ENCODE data around the gene EIF5A. TPM values are rescaled to one million over a fixed set of nuclear protein-coding genes. Genes with fewer than 3 reads are reported as not detected.

The EIF5A gene
- total RNA-seq, 1 donor from 2014 or later = 295 TPM

GRCh38 chr17:7282752-7283321, 24.6 kb upstream of the EIF5A start:
- intact Hi-C loops (cut with DNase I) = no loop called here
- DNase-seq (no peak), ATAC-seq (ENCODE audit: poor library complexity) (peak; percentile 0)

GRCh38 chr17:7283471-7284216, 23.8 kb upstream of the EIF5A start:
- ATAC-seq (ENCODE audit: poor library complexity) (no peak), DNase-seq (no peak)
- intact Hi-C loops (cut with DNase I) = no loop called here

- DNase-seq (no peak), ATAC-seq (ENCODE audit: poor library complexity) (no peak)
- intact Hi-C loops (cut with DNase I) = no loop called here
These were observed 22.5 kb upstream of the EIF5A start for GRCh38 chr17:7284911-7285310.

- no peak for ATAC-seq (ENCODE audit: poor library complexity)
- no peak for DNase-seq
- intact Hi-C loops (cut with DNase I) = no loop called here
These were observed 21.7 kb upstream of the EIF5A start for GRCh38 chr17:7285679-7286078.

- ATAC-seq (ENCODE audit: poor library complexity) = peak; percentile 16
- intact Hi-C loops (cut with DNase I) = no loop called here
- no peak for DNase-seq
These were observed 18.0 kb upstream of the EIF5A start for GRCh38 chr17:7289256-7290032.

- peak; percentile 1 for ATAC-seq (ENCODE audit: poor library complexity)
- no peak for DNase-seq
- intact Hi-C loops (cut with DNase I) = no loop called here
These were observed 17.3 kb upstream of the EIF5A start for GRCh38 chr17:7290166-7290565.

GRCh38 chr17:7290685-7291084, 16.7 kb upstream of the EIF5A start:
- DNase-seq (no peak), ATAC-seq (ENCODE audit: poor library complexity) (peak; percentile 1)
- intact Hi-C loops (cut with DNase I) = no loop called here

- ATAC-seq (ENCODE audit: poor library complexity) = no peak
- DNase-seq = no peak
- intact Hi-C loops (cut with DNase I) = no loop called here
These were observed 15.2 kb upstream of the EIF5A start for GRCh38 chr17:7292194-7292593.

GRCh38 chr17:7292729-7293128, 14.7 kb upstream of the EIF5A start:
- DNase-seq (peak; percentile 57), ATAC-seq (ENCODE audit: poor library complexity) (no peak)
- intact Hi-C loops (cut with DNase I) = no loop called here

- ATAC-seq (ENCODE audit: poor library complexity) (no peak), DNase-seq (no peak)
- intact Hi-C loops (cut with DNase I) = no loop called here
These were observed 14.3 kb upstream of the EIF5A start for GRCh38 chr17:7293159-7293558.

GRCh38 chr17:7293816-7294613, 13.4 kb upstream of the EIF5A start:
- ATAC-seq (ENCODE audit: poor library complexity) (no peak), DNase-seq (peak; percentile 47)
- intact Hi-C loops (cut with DNase I) = no loop called here

GRCh38 chr17:7294614-7295153, 12.7 kb upstream of the EIF5A start, which contains the start of gene YBX2:
TSS of gene YBX2 (minus strand) at chr17:7294639. CDS start at chr17:7294500, 139 bp downstream.
- peak; percentile 18 for ATAC-seq (ENCODE audit: poor library complexity)
- intact Hi-C loops (cut with DNase I) = no loop called here
- peak; percentile 78 for DNase-seq

GRCh38 chr17:7295230-7296180, 11.9 kb upstream of the EIF5A start:
- intact Hi-C loops (cut with DNase I) = loop anchor here (1.0 kb wide), 1 partner anchor 14 kb away; the partner anchor contains the start of gene SLC2A4
- DNase-seq (no peak), ATAC-seq (ENCODE audit: poor library complexity) (peak; percentile 2)

GRCh38 chr17:7296189-7296861, 11.1 kb upstream of the EIF5A start:
- ATAC-seq (ENCODE audit: poor library complexity) (peak; percentile 88), DNase-seq (peak; percentile 89)
- intact Hi-C loops (cut with DNase I) = loop anchor here (1.0 kb wide), 1 partner anchor 15 kb away; the partner anchor contains the start of gene SLC2A4

- DNase-seq = no peak
These were observed 3.2 kb upstream of the EIF5A start for GRCh38 chr17:7304179-7304578.

GRCh38 chr17:7307686-7308624, 527 bp downstream of the EIF5A start:
- DNase-seq (peak; percentile 65), ATAC-seq (ENCODE audit: poor library complexity) (peak; percentile 31)
- intact Hi-C loops (cut with DNase I) = no loop called here

More at GRCh38 chr17:7304179-7304578, 3.2 kb upstream of the EIF5A start:
- intact Hi-C loops (cut with DNase I) = no loop called here
- ATAC-seq (ENCODE audit: poor library complexity) = no peak
